GM23338 (cell line): ENCODE measurements around the gene CFAP57.

Experiments used
- CTCF ChIP-seq, 2 experiments: fragments of 200-600 bp in 1 of 2; sonication (generic) in 1 of 2; conservative IDR thresholded peaks; 2 replicates each; pipeline versions ENCODE4 v1.5.1 to v1.6.1; 2016 to 2017; ENCODE audit warnings: antibody characterized with exemption in 2 of 2, low read depth in 2 of 2, mild to moderate bottlenecking in 2 of 2, moderate library complexity in 1 of 2
- EZH2 ChIP-seq: fragments of 200-600 bp; sonication (generic); IDR thresholded peaks from one replicate; pipeline ENCODE4 v1.8.0; 2017; ENCODE audit warnings: antibody characterized with exemption, mild to moderate bottlenecking, low read depth; ENCODE audit not compliant: unreplicated experiment
- ZNF462 ChIP-seq: fragments of 250-450 bp; sonication (Bioruptor Pico); IDR thresholded peaks from 2 replicates; pipeline ENCODE4 v1.5.0; 2020; ENCODE audit warnings: mild to moderate bottlenecking, moderate library complexity

- no peak for TF ChIP-seq CTCF (conservative IDR thresholded peaks at IDR 0.05; ENCODE audit: low read depth in 2 of 2)
- TF ChIP-seq ZNF462 (CRISPR knock-in tag) = no peak
- TF ChIP-seq EZH2 = no peak
These were observed 75.3 kb downstream of the CFAP57 start for GRCh38 chr1:43247256-43247921.
